Measurements from ENCODE around the gene ARFIP2.
"Not testable (repeated sequence)": the region's sequence is repeated elsewhere in the genome, so short reads cannot be mapped to it uniquely, and the experiment has no call there.

ARFIP2 gene

GRCh38 chr11:6481012-6481923 is at the start of gene ARFIP2, which contains the start of gene TIMM10B:
TSS of gene ARFIP2 (minus strand) at chr11:6481331. CDS start at chr11:6480421, 910 bp downstream.
TSS of gene TIMM10B (plus strand) at chr11:6481501. CDS start at chr11:6481517, 16 bp downstream.
- peak; percentile 89 to 95 for DNase-seq

GRCh38 chr11:6530848-6531247 is 49.7 kb upstream of the ARFIP2 start:
- DNase-seq, result no peak

GRCh38 chr11:6529266-6529665 is 48.1 kb upstream of the ARFIP2 start:
- DNase-seq, result no peak

GRCh38 chr11:6526411-6527135 is 45.4 kb upstream of the ARFIP2 start:
- DNase-seq, result no peak

GRCh38 chr11:6523253-6523652 is 42.1 kb upstream of the ARFIP2 start:
- peak in 1 of 2 experiments; percentile 26 for DNase-seq

- not testable (repeated sequence) for DNase-seq
These were observed 40.8 kb upstream of the ARFIP2 start for GRCh38 chr11:6521946-6522345.

- DNase-seq, result no peak
These were observed 39.1 kb upstream of the ARFIP2 start for GRCh38 chr11:6520265-6520664.

- DNase-seq, result no peak
These were observed 35.7 kb upstream of the ARFIP2 start for GRCh38 chr11:6516865-6517264.

GRCh38 chr11:6505577-6506240 is 24.6 kb upstream of the ARFIP2 start:
- peak in 1 of 2 experiments; percentile 49 for DNase-seq

- no peak for DNase-seq
These were observed 23.0 kb upstream of the ARFIP2 start for GRCh38 chr11:6504166-6504565.

- no peak for DNase-seq
These were observed 21.3 kb upstream of the ARFIP2 start for GRCh38 chr11:6502382-6502781.

GRCh38 chr11:6498544-6498943 is 17.4 kb upstream of the ARFIP2 start:
- DNase-seq, result no peak

- no peak for DNase-seq
These were observed 17.0 kb upstream of the ARFIP2 start for GRCh38 chr11:6498121-6498520.

GRCh38 chr11:6497069-6497839 is 16.1 kb upstream of the ARFIP2 start, which contains the start of gene DNHD1:
TSS of gene DNHD1 (plus strand) at chr11:6497280. CDS start at chr11:6498216, 936 bp downstream.
- DNase-seq, result no peak

- DNase-seq, result no peak
These were observed 8.2 kb upstream of the ARFIP2 start for GRCh38 chr11:6489306-6489705.

- DNase-seq, result no peak
These were observed 7.7 kb upstream of the ARFIP2 start for GRCh38 chr11:6488821-6489220.

- no peak for DNase-seq
These were observed 7.2 kb upstream of the ARFIP2 start for GRCh38 chr11:6488342-6488741.

- no peak for DNase-seq
These were observed 5.8 kb upstream of the ARFIP2 start for GRCh38 chr11:6486938-6487337.

- no peak for DNase-seq
These were observed 5.1 kb upstream of the ARFIP2 start for GRCh38 chr11:6486256-6486655.

- no peak for DNase-seq
These were observed 4.5 kb upstream of the ARFIP2 start for GRCh38 chr11:6485661-6486060.

- DNase-seq, result no peak
These were observed 1.9 kb upstream of the ARFIP2 start for GRCh38 chr11:6483015-6483414.

- no peak for DNase-seq
These were observed 1.3 kb upstream of the ARFIP2 start for GRCh38 chr11:6482441-6482840.

Measured in SW 1271 (cell line).